Transverse colon (tissue), 4 donors: ENCODE data around the gene COPRS. TPM values are rescaled to one million over a fixed set of nuclear protein-coding genes. Genes with fewer than 3 reads are reported as not detected.

ENCODE experiments used
- DNase-seq: peaks from one replicate; pipeline ENCODE4 v3.0.0-alpha.2; 2019
- H3K27ac ChIP-seq, 4 donors: fragments of 200-600 bp; sonication (generic); 2 replicates each; pipeline ENCODE4 v1.5.1; 2016 to 2018; ENCODE audit warnings: inconsistent platforms in 4 of 4
- H3K27me3 ChIP-seq: fragments of 200-600 bp; sonication (generic); 2 replicates; pipeline ENCODE4 v1.5.1; 2017; ENCODE audit warnings: inconsistent platforms
- H3K36me3 ChIP-seq, 4 donors: fragments of 200-600 bp; sonication (generic); 2 replicates each; pipeline ENCODE4 v1.5.1; 2017 to 2019; ENCODE audit warnings: inconsistent platforms in 4 of 4
- H3K4me1 ChIP-seq, 4 donors: fragments of 200-600 bp; sonication (generic); 2 replicates each; pipeline ENCODE4 v1.5.1; 2017 to 2020; ENCODE audit warnings: inconsistent platforms in 4 of 4
- H3K4me3 ChIP-seq, 4 donors: fragments of 200-600 bp; sonication (generic); 1 replicate in 1 of 4; 2 replicates in 3 of 4; pipeline versions ENCODE4 v1.5.1 to v1.6.1; 2017 to 2019; ENCODE audit warnings: inconsistent platforms in 4 of 4
- H3K9me3 ChIP-seq, 2 donors: fragments of 200-600 bp; sonication (generic); 2 replicates each; pipeline ENCODE4 v1.5.1; 2017 to 2019; ENCODE audit warnings: inconsistent platforms in 2 of 2
- EP300 ChIP-seq: sonication (generic); formaldehyde crosslinking; IDR thresholded peaks from one replicate; pipeline ENCODE4 v1.6.1; 2017; ENCODE audit warnings: antibody characterized with exemption, low read depth
- POLR2A ChIP-seq: fragments of 450-650 bp; IDR thresholded peaks from one replicate; pipeline ENCODE4 v1.6.1; 2016; ENCODE audit warnings: antibody characterized with exemption, mild to moderate bottlenecking, moderate library complexity
- POLR2AphosphoS5 ChIP-seq, 3 donors: sonication (generic); formaldehyde crosslinking; IDR thresholded peaks; one replicate each; pipeline ENCODE4 v1.6.1; 2016; ENCODE audit warnings: antibody characterized with exemption in 3 of 3
- WGBS, 2 donors: methylation state at CpG; one replicate each; pipeline ENCODE4 v1.1.5; 2018; ENCODE audit warnings: low coverage in 1 of 2; 5-methylcytosine and 5-hydroxymethylcytosine counted together
- in situ Hi-C, 4 donors: fragments of 200-750 bp; cut with MboI; loops; one replicate each; pipeline versions ENCODE4 v1.15.0 to v1.15.1; 2017; ENCODE audit warnings: low sequenced_read_pairs in 3 of 4, low pct_ligation_motif_present in 1 of 4, low pct_unique_long_range_greater_than_20kb in 1 of 4
- intact Hi-C: fragments of 100-400 bp; cut with DNase I; formaldehyde crosslinking; loops from one replicate; pipeline ENCODE4 v1.15.1; 2023; ENCODE audit warnings: low total_unique reads
- total RNA-seq, 4 donors: library from RNA; depleted of rRNA; stranded (reverse); fragments of >200 nt; gene quantifications; one replicate each; pipeline ENCODE4 v1.1.0, GENCODE V29; 2016
- TF ChIP-seq, protein P1 (sequence below), 5 experiments: fragments of 200-600 bp in 3 of 5; fragments of 450-650 bp in 2 of 5; sonication (generic) in 3 of 5; IDR thresholded peaks; 1 replicate in 2 of 5; 2 replicates in 3 of 5; pipeline ENCODE4 v1.5.1; 2016 to 2017; ENCODE audit warnings: antibody characterized with exemption in 5 of 5, inconsistent platforms in 3 of 5, mild to moderate bottlenecking in 2 of 5, moderate library complexity in 1 of 5

Gene COPRS
- total RNA-seq, 4 donors from 2014 or later, result 19.8 to 43.8 (median 38.2) TPM

- Histone ChIP-seq H3K9me3 (no peaks in the 10 kb centered on the region), H3K27ac (no peak overlapping the region), H3K27me3 (no peaks in the 10 kb centered on the region), H3K36me3 (no peaks in the 10 kb centered on the region), H3K4me3 (no peak overlapping the region), H3K4me1 (peaks cover 0 to 9% (median 2%) of the 10 kb centered on the region in 4 donors)
- WGBS, 2 donors, result 65 to 86% methylated on average over 1 to 4 of the region's 4 CpGs
- TF ChIP-seq POLR2A (no peak), EP300 (no peak), POLR2AphosphoS5 (IDR thresholded peaks at IDR 0.05) (no peak)
- TF ChIP-seq, protein P1, sequence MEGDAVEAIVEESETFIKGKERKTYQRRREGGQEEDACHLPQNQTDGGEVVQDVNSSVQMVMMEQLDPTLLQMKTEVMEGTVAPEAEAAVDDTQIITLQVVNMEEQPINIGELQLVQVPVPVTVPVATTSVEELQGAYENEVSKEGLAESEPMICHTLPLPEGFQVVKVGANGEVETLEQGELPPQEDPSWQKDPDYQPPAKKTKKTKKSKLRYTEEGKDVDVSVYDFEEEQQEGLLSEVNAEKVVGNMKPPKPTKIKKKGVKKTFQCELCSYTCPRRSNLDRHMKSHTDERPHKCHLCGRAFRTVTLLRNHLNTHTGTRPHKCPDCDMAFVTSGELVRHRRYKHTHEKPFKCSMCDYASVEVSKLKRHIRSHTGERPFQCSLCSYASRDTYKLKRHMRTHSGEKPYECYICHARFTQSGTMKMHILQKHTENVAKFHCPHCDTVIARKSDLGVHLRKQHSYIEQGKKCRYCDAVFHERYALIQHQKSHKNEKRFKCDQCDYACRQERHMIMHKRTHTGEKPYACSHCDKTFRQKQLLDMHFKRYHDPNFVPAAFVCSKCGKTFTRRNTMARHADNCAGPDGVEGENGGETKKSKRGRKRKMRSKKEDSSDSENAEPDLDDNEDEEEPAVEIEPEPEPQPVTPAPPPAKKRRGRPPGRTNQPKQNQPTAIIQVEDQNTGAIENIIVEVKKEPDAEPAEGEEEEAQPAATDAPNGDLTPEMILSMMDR (IDR thresholded peaks at IDR 0.05), result no peak
- no peak for DNase-seq
- intact Hi-C loops, result no loop called here
- in situ Hi-C loops, result no loop called here
These were observed 50.5 kb downstream of the COPRS start for GRCh38 chr17:31808521-31809050.

GRCh38 chr17:31807846-31808245, 51.2 kb downstream of the COPRS start:
- H3K36me3 ChIP-seq, result no peaks in the 10 kb centered on the region
- in situ Hi-C loops, result no loop called here
- H3K27me3 ChIP-seq, result no peaks in the 10 kb centered on the region
- intact Hi-C loops, result no loop called here
- no peak for TF ChIP-seq POLR2AphosphoS5 (IDR thresholded peaks at IDR 0.05)
- no peak for TF ChIP-seq EP300
- no peak for TF ChIP-seq POLR2A
- TF ChIP-seq, protein P1 (IDR thresholded peaks at IDR 0.05), result no peak
- no peak overlapping the region for H3K4me3 ChIP-seq
- no peaks in the 10 kb centered on the region for H3K9me3 ChIP-seq
- H3K27ac ChIP-seq, result no peak overlapping the region
- peaks cover 0 to 13% (median 5%) of the 10 kb centered on the region in 4 donors for H3K4me1 ChIP-seq
- DNase-seq, result no peak

GRCh38 chr17:31806921-31807320, 52.1 kb downstream of the COPRS start:
- H3K4me1 ChIP-seq, result peaks cover 0 to 17% (median 5%) of the 10 kb centered on the region in 4 donors
- no peak for DNase-seq
- TF ChIP-seq EP300 (no peak), POLR2AphosphoS5 (IDR thresholded peaks at IDR 0.05) (no peak), POLR2A (no peak)
- TF ChIP-seq, protein P1 (IDR thresholded peaks at IDR 0.05), result no peak
- no peaks in the 10 kb centered on the region for H3K27me3 ChIP-seq
- no peaks in the 10 kb centered on the region for H3K36me3 ChIP-seq
- WGBS, 2 donors, result 70 to 88% methylated on average over 2 to 4 of the region's 4 CpGs
- H3K4me3 ChIP-seq, result no peak overlapping the region
- no peak overlapping the region for H3K27ac ChIP-seq
- intact Hi-C loops, result no loop called here
- no peaks in the 10 kb centered on the region for H3K9me3 ChIP-seq
- in situ Hi-C loops, result no loop called here

DNA sequence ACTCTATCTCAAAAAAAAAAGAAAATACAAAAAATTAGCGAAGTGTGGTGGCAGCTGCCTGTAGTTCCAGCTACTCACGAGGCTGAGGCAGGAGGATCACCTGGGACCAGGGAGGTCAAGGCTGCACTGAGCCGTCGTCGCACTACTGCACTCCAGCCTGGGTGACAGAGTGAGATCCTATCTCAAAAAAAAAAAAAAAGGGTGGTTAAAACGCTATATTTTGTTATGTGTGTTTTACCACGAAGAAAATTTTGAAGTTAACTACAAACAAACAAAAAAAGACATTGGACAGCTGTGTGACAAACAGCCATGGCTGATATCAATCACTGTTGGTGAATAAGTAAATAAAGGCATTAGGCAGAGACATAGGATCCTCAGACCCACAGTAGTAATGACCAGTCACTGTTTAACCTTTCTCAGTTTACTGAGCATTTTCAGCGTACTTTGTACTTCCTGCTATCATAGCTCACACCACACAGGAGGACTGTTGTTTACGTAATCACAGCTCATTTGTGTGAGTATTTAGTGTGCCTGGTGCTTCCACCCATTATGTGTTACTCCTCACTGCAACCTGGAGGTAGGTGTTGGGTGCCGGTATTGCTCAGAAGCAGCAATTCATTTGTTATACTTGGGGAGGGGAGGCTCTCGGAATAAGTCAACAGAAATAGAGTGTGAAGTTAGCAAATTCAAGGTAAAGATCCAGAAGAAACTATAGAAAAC, 55.4 kb downstream of the COPRS start:
- peak; percentile 48 for DNase-seq
- intact Hi-C loops, result no loop called here
- H3K27me3 ChIP-seq, result no peaks in the 10 kb centered on the region
- 38 to 41% methylated on average over 10 to 11 of the region's 11 CpGs for WGBS, 2 donors
- peak overlapping the region; percentile 67 to 79 (median 70) for H3K27ac ChIP-seq
- no peaks in the 10 kb centered on the region for H3K9me3 ChIP-seq
- peaks cover 0 to 13% (median 5%) of the 10 kb centered on the region in 4 donors for H3K4me1 ChIP-seq
- in situ Hi-C loops, result no loop called here
- H3K4me3 ChIP-seq, result no peak overlapping the region
- TF ChIP-seq POLR2AphosphoS5 (IDR thresholded peaks at IDR 0.05), result peak; percentile 40 to 82 (median 69)
- TF ChIP-seq, protein P1 (IDR thresholded peaks at IDR 0.05), result peak in 1 of 5 experiments; percentile 22
- peak; percentile 58 for TF ChIP-seq POLR2A
- TF ChIP-seq EP300, result no peak
- H3K36me3 ChIP-seq, result no peaks in the 10 kb centered on the region
